ENCODE measurements around the gene DCHS2.

The DCHS2 gene

GRCh38 chr4:154491341-154492271 lies at the start of gene DCHS2:
Gene DCHS2, minus strand, starts transcription at chr4:154491799. Its CDS starts 444 bp downstream, at chr4:154491355.
- DNase-seq: no peak

DNA sequence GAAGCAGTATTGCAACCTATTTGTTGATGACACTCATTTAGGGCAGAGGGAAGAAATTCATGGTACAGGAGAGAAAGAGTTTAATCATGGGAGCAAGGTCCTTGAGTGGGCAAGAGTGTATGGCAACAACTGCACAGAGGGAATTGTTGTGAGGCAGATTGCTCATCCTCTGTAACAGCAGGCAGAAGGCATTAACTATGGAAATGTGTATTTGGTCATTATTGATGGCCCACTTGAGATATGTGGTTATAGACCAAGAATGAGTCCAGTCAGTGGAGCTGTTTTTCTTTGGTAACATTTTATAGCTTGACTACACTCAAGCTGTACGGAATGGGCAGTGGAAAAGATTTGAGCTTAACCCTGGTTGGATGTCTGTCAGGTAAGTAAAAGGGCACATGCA lies 42.7 kb upstream of the DCHS2 start:
- DNase-seq: no peak

- DNase-seq: no peak
Measured at GRCh38 chr4:154529728-154530519, 38.3 kb upstream of the DCHS2 start.

DNA sequence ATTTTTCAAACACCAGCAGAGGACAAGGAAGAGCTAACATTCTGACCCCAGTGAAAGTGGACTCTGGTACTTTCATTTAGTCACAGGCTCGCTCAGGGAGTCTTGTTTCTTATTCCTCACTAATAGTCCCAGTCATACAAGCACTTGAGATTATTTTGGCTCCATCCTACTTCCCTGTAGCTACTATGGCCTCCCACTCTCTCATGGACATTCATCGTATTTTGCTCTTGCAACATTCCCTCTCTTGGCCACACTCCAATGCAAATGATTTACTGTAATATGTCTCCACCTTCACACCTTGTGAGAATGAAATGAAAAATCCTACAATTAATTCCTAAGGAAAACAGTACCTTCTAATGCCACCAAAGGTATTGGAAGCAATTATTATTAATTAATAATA lies 37.3 kb upstream of the DCHS2 start:
- DNase-seq: no peak

DNA sequence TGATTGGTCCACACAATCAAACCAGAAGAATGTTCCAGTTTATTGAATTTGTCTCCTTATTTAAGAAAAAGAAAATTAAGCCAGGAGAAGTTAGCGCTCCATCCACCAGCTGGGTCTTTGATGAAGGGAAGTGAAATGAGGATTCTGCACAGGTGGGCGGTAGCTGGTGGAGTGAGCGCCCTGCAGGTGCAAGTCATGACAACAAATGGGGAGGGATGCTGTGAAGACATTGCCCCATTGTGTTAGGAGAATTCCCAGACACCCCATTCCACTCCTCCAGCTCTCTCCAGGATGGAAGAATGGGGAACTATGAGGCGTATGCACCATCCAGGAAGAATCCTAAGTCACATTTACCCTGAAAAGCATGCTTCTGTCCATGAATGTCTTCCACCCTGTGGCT lies 35.7 kb upstream of the DCHS2 start:
- no peak for DNase-seq

DNA sequence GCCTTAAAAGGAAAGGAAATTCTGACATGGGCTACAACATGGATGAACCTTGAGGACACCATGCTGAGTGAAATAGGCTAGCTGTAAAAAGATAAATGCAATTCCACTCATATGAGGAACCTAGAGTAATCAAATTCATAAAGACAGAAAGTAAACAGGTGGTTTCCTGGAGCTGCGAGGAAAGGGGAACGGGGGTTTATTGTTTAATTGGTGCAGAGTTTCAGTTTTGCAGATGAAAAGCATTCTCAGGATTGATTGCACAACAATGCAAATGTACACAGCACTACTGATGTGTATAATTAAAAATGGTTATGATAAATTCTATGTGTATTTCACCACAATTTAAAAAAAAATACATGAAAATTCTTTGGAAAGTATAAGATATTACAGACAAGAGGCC lies 34.6 kb upstream of the DCHS2 start:
- DNase-seq: no peak

DNA sequence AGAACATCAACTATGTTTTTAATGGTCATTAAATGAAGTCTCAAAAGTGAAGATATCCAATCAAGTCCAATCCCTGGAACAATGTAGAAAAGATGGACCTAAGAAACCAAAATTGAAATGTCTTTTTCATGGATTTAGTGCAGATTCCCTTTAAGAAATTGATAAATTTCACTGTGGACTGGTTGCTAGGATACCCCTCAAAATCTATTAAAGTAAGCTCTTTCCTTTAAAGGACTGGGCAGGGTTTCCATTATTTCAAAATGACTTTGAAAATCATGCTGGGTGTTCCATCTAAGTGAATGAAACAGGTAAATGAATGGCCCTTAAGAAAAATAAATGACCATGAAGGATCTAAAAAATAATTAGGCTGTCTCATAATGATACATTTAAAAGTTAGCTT lies 30.0 kb upstream of the DCHS2 start:
- no peak for DNase-seq

DNA sequence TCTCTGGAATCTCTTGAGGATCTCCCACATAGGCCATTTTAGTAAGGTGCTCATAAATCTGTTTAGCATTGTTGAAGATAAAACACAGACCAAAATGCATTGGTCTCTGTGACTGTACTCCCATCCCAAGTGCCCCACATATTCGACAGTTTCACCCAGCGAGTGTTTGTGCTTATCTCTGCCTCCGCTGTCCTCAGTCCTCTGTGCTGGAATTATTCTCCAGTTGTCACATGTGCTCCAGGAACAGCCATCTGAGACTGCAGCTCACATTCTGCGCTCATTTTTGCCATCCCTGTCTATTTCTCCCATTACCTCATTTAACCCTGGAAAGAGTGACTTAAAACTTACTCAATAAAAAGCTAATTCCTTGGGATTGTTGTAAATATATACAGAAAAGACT lies 27.6 kb upstream of the DCHS2 start:
- DNase-seq: no peak

GRCh38 chr4:154517591-154517990 lies 26.0 kb upstream of the DCHS2 start:
- no peak for DNase-seq

DNA sequence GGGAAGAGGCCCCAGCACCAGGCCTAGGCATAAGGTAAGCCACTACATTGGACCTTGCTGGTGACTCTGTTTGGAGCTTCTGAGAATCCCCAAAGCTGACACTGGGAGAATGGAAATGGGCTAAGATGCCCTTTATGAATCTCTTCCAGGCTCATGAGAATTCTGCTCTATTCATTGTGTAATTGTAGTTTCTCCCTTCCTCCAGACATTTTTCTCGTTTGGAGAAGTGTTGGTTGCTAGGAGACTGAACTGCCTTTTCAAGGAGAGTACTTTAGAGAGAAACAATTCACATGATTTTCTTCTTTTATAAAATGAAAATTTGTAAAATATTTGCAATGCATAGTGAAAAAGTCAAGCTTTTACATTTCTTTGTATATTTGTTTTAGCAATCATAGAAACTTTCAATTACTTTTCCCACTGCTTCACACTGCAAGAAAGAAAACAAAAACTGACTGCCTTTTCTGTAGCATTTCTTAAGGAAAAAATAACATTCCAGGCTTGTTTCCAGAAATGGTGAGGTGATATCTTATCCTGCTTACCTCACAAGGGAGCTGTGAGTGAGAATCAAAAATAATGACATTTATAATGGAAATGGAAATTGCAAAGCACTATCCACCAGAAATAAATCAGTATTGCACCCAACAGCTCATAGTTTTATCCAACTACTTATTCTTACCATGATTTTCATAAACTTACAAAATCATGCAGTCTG lies 24.9 kb upstream of the DCHS2 start:
- DNase-seq: no peak

GRCh38 chr4:154511981-154512380 lies 20.4 kb upstream of the DCHS2 start:
- no peak for DNase-seq

GRCh38 chr4:154511548-154511947 lies 19.9 kb upstream of the DCHS2 start:
- no peak for DNase-seq

DNA sequence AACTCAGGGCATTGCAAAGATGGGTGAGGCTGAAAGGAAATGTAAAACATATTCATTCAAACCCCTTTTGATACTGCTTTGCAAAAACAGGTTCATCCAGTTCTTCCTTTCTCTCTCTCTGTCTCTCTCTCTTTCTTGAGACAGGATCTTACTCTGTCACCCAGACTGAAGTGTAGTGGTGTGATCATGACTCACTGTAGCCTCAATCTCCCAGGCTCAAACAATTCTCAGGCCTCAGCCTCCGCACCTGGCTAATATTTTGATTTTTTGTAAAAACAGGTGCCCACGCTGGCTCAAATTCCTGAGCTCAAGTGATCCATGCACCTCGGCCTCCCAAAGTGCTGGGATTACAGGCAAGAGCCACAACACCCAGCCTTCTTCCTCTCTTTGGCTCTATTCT lies 15.6 kb upstream of the DCHS2 start:
- DNase-seq: no peak

DNA sequence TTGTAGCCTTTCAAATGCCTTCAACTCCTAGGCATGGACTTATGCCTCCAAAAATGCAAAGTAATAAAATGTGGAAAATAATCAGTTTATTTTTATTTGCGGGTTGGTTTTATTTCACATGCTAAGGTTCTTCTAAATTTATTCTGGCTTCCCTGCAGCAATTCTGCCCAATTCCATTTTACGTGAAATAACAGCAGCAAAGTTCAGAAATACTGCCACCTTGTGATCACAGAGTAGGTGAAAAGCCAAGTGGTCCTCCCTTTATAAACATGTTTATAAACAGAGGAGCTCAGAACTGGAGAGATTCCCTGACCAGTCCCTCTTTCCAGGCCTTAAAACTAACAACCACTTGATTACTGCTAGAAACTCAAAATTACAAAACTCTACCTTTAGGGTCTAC lies 14.7 kb upstream of the DCHS2 start:
- peak; percentile 6 for DNase-seq

DNA sequence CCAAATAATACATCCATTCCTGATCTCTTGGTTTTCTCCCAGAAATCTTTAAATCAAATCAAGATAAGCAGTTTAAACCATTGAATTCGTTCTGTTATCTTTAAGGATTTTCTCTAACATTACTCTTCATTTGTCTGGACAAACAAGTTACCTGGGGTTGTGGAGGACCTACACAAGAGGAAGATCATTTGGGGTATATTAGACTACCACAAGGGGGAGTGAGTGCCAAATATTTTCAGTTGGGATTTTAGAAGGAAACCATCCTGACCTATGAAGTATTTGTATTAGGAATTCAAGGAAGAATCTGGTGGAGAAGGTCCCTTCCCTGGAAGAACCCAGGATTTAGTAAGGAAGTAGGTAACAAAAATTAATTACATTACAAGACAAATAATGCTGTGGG lies 12.0 kb upstream of the DCHS2 start:
- peak; percentile 13 for DNase-seq

GRCh38 chr4:154502111-154502510 lies 10.5 kb upstream of the DCHS2 start:
- DNase-seq: no peak

GRCh38 chr4:154497889-154498288 lies 6.3 kb upstream of the DCHS2 start:
- DNase-seq: no peak

DNA sequence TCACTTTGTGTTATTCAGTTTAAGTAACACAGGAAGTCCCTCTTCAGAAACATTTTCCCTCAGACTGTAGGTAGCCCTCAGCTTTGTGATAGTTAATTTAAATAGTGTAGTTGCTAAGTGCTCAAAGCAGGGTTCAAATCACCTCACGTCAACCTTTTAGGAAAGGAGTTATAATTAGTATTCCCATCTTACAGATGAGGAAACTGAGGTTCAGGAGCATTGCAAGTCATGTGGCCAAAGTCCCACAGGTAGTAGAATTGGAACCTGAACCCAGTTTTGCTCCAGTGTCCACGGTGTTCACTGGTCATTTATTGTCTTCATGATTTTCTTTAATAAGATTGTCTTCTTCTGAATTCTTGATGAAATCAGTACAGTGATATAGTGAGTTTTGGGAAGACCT lies 4.3 kb upstream of the DCHS2 start:
- DNase-seq: no peak

DNA sequence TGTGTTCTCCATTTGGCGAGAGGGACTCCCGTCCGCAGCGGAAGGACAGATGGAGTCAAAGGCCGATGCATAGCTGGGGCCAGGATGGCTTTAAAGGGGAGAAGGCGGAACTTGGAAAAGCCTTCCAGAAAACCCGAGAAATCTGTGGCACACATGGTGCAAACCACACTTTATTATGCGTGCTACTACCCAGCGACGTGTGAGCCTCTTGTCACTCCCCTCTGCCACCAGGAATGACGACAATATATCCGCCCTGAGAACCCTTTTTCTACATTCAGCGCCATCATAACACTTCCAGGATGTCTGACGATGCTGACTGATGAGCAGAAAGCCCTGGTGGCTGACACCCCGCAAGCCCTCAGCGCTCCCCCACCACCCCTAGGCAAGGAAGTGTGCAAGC lies 689 bp upstream of the DCHS2 start:
- no peak for DNase-seq

GRCh38 chr4:154490583-154491340 lies 837 bp downstream of the DCHS2 start:
- DNase-seq: no peak

- no peak for DNase-seq
Measured at GRCh38 chr4:154490234-154490582, 1.4 kb downstream of the DCHS2 start.

DNA sequence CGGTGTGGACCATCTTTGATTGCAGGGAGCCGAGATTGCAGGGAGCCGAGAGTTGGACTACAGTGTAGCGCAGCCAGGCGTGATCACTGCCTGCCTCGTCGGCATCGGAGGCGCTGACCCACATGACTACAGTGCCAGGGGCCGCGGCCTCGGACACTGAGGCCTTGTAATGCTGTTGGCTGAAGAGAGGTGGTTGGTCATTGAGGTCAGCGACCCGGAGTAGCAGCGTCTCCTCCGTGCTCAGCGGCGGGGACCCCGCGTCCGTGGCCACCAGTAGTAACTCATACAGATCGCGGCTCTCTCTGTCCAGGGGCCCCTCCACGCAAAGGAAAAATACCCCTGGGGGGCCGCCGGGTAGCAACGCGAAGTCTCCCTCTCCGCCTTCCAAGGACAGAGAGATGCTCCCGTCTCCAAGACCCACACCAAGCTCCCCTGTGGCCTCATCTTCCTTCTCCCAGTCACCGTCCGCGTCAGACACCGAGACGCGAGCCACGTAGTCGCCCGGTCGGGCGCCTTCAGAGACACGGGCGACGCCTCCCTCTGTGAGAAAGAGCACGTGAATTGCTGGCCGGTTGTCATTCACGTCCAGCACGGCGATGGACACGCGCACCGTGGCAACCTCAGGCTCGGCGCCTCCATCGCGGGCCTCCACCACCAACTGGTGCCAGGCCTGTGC lies 1.9 kb downstream of the DCHS2 start:
- no peak for DNase-seq

Data from hematopoietic multipotent progenitor cell treated with erythropoietin and hydrocortisone succinate and interleukin-3 and kit ligand, for 8 days (in vitro differentiated cells).